Loucy (cell line): ENCODE measurements around the gene LTB4R.

Experiments
- CTCF ChIP-seq: fragments of 200-600 bp; sonication (generic); conservative IDR thresholded peaks from 2 replicates; pipeline ENCODE4 v1.5.1; 2014; ENCODE audit warnings: mild to moderate bottlenecking, antibody characterized with exemption, low read length
- EZH2phosphoT487 ChIP-seq: fragments of 200-600 bp; IDR thresholded peaks from 2 replicates; pipeline ENCODE4 v1.6.1; 2018; ENCODE audit warnings: antibody characterized with exemption, mild to moderate bottlenecking, moderate library complexity, borderline replicate concordance

- TF ChIP-seq CTCF (no peak), EZH2phosphoT487 (no peak)
These were observed 44.9 kb downstream of the LTB4R start for GRCh38 chr14:24356208-24356607.
